ENCODE measurements around the gene MGAT4B. TPM values are rescaled to one million over a fixed set of nuclear protein-coding genes. Genes with fewer than 3 reads are reported as not detected.

The MGAT4B gene
- total RNA-seq, 4 donors from 2014 or later: 366 to 1,291 (median 1,007) TPM

- Histone ChIP-seq H3K4me1 (peaks cover 3 to 75% (median 20%) of the 10 kb centered on the region in 4 donors), H3K27me3 (no peaks in the 10 kb centered on the region), H3K9me3 (no peaks in the 10 kb centered on the region), H3K36me3 (peaks cover 0 to 71% (median 0%) of the 10 kb centered on the region in 3 donors), H3K4me3 (peak overlapping the region in 1 of 4 donors; percentile 2), H3K27ac (no peak overlapping the region)
- TF ChIP-seq CTCF (IDR thresholded peaks at IDR 0.05) (no peak), POLR2A (IDR thresholded peaks at IDR 0.05) (no peak)
- peak in 1 of 3 donors; percentile 42 for DNase-seq
Observed at GRCh38 chr5:179823937-179824744, 17.5 kb upstream of the MGAT4B start.

GRCh38 chr5:179822444-179822990 is 15.9 kb upstream of the MGAT4B start:
- H3K27me3 ChIP-seq: no peaks in the 10 kb centered on the region
- peaks cover 0 to 55% (median 0%) of the 10 kb centered on the region in 3 donors for H3K36me3 ChIP-seq
- peak in 1 of 3 donors; percentile 49 for DNase-seq
- TF ChIP-seq CTCF (IDR thresholded peaks at IDR 0.05) (no peak), POLR2A (IDR thresholded peaks at IDR 0.05) (no peak)
- peak overlapping the region in 2 of 4 donors; percentile 9 to 97 for H3K27ac ChIP-seq
- peaks cover 7 to 83% (median 28%) of the 10 kb centered on the region in 4 donors for H3K4me1 ChIP-seq
- peak overlapping the region; percentile 77 to 96 (median 84) for H3K4me3 ChIP-seq
- no peaks in the 10 kb centered on the region for H3K9me3 ChIP-seq

- TF ChIP-seq POLR2A (IDR thresholded peaks at IDR 0.05) (no peak), CTCF (IDR thresholded peaks at IDR 0.05) (no peak)
- no peaks in the 10 kb centered on the region for H3K27me3 ChIP-seq
- H3K27ac ChIP-seq: peak overlapping the region; percentile 93 to 100 (median 96)
- DNase-seq: no peak
- H3K4me3 ChIP-seq: peak overlapping the region; percentile 77 to 96 (median 84)
- H3K36me3 ChIP-seq: peaks cover 0 to 50% (median 0%) of the 10 kb centered on the region in 3 donors
- H3K4me1 ChIP-seq: peaks cover 7 to 83% (median 29%) of the 10 kb centered on the region in 4 donors
- no peaks in the 10 kb centered on the region for H3K9me3 ChIP-seq
Observed at GRCh38 chr5:179822059-179822432, 15.4 kb upstream of the MGAT4B start.

- peak; percentile 91 to 97 (median 96) for DNase-seq
- TF ChIP-seq POLR2A (IDR thresholded peaks at IDR 0.05) (peak; percentile 95 to 97), CTCF (IDR thresholded peaks at IDR 0.05) (peak in 2 of 6 experiments; percentile 10 to 11)
- H3K27ac ChIP-seq: peak overlapping the region; percentile 93 to 100 (median 96)
- H3K36me3 ChIP-seq: peaks cover 0 to 45% (median 0%) of the 10 kb centered on the region in 3 donors
- peaks cover 7 to 83% (median 32%) of the 10 kb centered on the region in 4 donors for H3K4me1 ChIP-seq
- H3K27me3 ChIP-seq: no peaks in the 10 kb centered on the region
- H3K4me3 ChIP-seq: peak overlapping the region; percentile 77 to 96 (median 84)
- H3K9me3 ChIP-seq: no peaks in the 10 kb centered on the region
Observed at GRCh38 chr5:179821298-179822058, 14.8 kb upstream of the MGAT4B start.

Measured in Peyer's patch (tissue), 4 donors.